Loucy (cell line): ENCODE measurements around the gene RGL3.

Source experiments
- EZH2phosphoT487 ChIP-seq: fragments of 200-600 bp; IDR thresholded peaks from 2 replicates; pipeline ENCODE4 v1.6.1; 2018; ENCODE audit warnings: antibody characterized with exemption, mild to moderate bottlenecking, moderate library complexity, borderline replicate concordance
- TF ChIP-seq, protein P1 (sequence below): fragments of 200-600 bp; sonication (generic); conservative IDR thresholded peaks from 2 replicates; pipeline ENCODE4 v1.5.1; 2014; ENCODE audit warnings: mild to moderate bottlenecking, antibody characterized with exemption, low read length

DNA sequence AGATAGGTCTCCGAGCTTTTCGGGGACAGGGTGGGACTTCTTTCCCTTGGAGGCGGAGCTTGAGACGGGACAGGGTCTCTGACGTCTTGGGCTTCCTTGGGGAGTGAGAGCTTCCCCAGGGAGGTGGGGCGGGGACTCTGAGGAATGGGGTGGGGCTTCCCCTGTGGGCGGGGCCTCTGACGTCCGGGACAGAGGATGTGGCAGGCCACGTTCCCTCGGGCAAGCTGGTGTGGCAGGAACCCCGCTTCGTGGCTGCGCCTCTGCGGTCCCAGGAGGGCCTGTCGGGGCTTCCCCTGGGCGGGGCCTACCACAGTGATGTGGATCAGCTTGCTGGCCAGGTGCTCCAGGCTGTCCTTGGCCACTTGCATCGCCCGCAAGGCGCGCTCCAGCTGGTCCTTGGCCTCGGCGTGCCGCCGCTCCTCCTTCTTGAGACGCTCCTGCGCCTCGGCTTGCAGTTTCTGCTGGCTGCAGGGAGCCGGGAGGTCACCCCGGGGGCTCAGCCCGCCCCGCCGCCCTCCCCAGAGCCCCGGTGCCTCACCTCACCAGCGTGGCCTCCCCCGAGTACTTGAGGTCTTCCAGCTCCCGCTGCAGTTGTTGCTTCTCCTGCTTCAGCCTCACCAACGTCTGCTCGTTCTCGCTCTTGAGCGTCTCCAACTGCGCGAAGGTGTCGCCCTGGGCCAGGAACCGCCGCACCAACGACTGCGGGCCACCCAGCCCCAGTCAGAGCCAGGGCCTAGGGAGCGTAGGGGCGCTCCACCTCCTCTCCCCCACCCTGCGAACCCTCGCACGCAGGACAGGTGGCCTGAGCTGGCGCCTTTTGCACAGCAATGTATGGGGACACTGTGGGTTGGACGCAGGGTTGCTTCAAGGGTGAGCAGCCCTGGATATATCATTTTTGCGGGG, 3.3 kb upstream of the RGL3 start:
- TF ChIP-seq, protein P1, sequence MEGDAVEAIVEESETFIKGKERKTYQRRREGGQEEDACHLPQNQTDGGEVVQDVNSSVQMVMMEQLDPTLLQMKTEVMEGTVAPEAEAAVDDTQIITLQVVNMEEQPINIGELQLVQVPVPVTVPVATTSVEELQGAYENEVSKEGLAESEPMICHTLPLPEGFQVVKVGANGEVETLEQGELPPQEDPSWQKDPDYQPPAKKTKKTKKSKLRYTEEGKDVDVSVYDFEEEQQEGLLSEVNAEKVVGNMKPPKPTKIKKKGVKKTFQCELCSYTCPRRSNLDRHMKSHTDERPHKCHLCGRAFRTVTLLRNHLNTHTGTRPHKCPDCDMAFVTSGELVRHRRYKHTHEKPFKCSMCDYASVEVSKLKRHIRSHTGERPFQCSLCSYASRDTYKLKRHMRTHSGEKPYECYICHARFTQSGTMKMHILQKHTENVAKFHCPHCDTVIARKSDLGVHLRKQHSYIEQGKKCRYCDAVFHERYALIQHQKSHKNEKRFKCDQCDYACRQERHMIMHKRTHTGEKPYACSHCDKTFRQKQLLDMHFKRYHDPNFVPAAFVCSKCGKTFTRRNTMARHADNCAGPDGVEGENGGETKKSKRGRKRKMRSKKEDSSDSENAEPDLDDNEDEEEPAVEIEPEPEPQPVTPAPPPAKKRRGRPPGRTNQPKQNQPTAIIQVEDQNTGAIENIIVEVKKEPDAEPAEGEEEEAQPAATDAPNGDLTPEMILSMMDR = no peak
- no peak for TF ChIP-seq EZH2phosphoT487
